GM10266 (cell line): ENCODE results near the gene MAGIX.

Experiments
- DNase-seq: peaks from one replicate; pipeline ENCODE4 v3.0.0; 2012; ENCODE audit errors: extremely low spot score
- TF ChIP-seq, protein P1 (sequence below): IDR thresholded peaks from 2 replicates; pipeline ENCODE4 v1.5.1; 2012; ENCODE audit warnings: mild to moderate bottlenecking, low read depth; ENCODE audit not compliant: control insufficient read depth, insufficient read depth; ENCODE audit errors: missing control alignments

MAGIX gene

DNA sequence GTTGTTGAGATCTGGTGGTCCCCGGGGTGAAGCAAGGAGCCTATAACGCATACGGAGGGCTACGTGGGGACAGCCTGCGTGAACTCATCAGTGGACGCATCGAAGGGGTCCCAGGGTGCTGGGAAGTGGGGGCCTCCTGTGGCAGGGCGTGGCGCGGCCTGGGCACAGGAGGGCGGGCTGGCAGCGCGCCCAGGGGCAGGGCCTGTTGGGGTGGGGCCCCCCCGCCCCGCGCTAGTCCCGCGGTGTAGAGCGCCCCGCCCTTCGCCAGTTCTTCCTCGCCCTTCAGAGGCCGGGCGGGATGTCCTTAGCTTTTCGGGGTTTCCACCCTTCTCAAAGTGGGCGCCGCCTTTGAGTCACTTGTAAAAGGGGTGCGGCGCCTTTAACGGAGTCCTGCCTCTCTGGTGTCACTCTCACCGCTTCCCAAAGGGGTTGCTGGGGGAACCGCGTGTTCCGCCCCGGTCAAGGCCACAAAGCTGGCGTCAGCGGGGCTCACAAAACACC is 9.8 kb downstream of the MAGIX start:
- TF ChIP-seq, protein P1, sequence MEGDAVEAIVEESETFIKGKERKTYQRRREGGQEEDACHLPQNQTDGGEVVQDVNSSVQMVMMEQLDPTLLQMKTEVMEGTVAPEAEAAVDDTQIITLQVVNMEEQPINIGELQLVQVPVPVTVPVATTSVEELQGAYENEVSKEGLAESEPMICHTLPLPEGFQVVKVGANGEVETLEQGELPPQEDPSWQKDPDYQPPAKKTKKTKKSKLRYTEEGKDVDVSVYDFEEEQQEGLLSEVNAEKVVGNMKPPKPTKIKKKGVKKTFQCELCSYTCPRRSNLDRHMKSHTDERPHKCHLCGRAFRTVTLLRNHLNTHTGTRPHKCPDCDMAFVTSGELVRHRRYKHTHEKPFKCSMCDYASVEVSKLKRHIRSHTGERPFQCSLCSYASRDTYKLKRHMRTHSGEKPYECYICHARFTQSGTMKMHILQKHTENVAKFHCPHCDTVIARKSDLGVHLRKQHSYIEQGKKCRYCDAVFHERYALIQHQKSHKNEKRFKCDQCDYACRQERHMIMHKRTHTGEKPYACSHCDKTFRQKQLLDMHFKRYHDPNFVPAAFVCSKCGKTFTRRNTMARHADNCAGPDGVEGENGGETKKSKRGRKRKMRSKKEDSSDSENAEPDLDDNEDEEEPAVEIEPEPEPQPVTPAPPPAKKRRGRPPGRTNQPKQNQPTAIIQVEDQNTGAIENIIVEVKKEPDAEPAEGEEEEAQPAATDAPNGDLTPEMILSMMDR: no peak
- peak; percentile 72 for DNase-seq

DNA sequence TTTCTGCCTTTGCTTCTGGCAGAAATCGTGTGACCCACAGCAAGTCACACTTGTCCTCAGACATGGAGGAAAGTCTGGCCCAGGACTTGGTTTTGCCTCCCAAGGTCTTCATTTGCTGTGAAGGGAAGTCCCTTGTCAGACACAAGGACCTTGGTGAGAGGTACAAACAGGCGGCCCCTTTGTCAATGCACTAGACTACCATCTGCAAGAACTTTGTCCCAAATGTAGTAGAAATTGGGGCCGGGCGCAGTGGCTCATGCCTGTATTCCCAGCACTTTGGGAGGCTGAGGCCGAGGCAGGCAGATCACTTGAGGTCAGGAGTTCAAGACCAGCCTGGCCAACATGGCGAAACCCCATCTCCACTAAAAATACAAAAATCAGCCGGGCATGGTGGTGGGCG is 11.0 kb downstream of the MAGIX start:
- peak; percentile 3 for DNase-seq

DNA sequence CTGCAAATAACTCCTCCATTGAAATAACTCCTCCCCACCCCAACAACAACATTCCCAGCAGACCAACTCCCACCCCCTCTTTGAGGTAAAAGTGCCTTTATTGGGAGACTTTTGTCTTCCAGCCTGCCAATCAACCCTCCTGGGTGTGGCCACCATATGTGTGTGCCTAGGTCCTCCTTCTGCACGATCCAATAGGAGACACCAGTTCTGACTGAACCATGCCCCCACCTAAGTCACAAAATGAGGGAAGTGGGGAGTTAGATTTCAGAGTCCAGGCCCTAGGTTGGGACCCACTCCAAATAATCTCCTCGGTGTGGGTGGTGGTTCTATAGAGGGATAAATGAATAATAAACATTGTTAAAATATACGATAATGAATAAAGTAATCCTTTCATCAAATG is 12.2 kb downstream of the MAGIX start:
- TF ChIP-seq, protein P1: no peak
- DNase-seq: peak; percentile 1

DNA sequence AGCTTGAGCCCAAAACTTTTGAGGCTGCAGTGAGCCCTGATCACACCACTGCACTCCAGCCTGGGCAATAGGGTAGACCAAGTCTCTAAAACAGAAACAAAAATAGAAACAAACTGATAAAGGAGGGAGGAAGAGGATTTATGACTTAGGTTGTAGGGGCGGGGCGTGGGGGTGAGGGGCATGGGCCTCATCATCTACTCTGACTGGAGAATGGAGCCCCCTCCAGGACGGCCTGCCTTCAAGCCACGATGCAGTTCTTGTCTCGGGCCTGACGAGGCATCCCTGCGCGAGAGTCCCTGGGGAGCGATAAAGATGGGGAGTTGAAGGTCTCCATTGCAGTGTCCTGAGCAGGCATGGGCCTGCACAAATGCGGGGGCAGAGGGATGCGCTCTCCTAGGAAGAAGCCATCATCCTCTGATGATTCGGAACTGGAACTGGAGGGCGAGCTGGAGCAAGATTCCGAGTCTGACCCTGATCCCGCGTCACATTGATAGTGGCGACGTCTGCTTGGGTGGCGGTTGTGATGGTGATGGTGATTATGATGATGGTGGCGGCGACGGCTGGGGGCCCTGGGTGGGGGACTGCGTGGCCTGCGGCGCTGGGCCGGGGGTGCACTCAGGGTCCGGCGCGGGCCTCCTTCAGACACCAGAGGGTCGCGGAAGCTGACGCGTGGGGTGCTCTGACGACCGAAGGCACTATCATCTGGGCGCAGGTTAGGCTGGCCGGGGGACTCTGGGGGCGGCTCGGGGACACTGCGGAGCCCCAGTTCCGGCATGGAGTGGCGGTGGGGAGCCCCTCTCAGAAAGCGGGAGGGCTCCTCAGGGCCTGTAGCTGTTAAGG is 13.1 kb downstream of the MAGIX start:
- no peak for DNase-seq

DNA sequence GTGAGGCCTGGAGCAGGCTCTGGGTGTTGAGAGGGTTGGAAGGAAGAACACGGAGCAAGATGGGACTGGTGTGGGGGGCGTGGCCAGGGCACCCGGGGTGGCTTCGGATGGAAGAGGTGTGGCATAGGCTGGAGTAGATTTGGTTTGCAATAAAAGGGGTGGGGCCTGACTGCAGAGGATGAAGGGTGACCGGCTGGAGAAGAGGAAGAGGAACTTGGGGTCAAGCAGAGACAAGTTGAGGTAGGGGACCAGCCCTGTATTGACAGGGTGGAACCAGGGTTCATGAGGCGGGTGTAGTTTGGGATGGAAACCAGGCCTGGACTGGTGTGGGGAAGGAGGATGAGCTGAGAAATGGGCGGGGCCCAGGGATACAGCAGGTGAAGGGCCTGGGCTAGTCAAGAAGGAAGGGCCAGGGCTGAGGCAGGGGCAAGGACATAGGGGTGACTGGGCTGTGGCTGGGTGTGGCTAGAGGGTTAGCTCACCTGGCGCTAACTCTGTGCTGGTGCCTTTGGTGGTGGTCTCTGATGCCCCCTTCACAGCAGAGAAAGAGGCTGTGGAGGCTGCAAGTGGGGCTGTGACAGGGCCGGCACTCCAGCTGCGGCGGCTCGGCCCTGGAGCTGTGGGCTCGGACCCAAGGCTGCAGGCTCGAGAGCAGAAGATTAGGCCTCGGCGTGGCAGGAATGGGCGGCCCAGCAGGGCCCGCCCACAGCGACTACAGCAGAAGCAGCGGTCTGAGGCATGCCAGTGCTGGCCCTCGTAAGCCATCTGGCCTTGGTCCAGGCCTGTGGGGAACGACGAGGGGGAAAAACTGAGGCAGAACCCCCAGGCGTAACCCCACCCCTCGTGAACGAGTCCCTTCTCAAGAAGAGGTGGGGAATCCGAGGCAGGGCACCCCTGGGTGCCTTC is 14.1 kb downstream of the MAGIX start:
- TF ChIP-seq, protein P1: no peak
- DNase-seq: peak; percentile 2

More for the DNA sequence above, 13.1 kb downstream of the MAGIX start:
- TF ChIP-seq, protein P1: no peak

DNA sequence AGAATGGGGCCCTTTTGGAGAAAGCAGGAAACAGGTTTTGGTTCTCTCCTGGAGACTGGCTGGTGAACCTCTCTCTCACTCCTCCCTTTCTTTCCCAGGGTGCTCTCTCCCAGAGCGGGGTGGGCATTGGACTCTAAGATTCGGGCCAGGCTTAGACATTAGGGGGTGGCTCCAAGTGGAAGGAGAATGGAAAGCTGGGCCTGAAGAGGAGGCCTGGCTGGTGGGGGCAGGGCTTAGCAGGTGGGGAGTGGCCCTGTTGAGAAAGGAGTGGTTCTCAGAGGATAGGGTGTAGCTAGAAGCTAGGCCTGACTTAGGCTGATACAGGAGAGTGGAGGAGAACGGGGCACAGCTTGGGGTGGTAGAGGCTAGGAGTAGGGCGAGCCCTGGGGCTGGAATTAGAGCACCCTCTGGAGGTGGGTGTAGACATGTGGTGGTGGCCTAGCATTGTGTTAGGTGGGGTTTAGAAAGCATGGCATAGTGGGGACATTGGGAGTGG is 14.8 kb downstream of the MAGIX start:
- DNase-seq: peak; percentile 10
- TF ChIP-seq, protein P1: peak; percentile 7

DNA sequence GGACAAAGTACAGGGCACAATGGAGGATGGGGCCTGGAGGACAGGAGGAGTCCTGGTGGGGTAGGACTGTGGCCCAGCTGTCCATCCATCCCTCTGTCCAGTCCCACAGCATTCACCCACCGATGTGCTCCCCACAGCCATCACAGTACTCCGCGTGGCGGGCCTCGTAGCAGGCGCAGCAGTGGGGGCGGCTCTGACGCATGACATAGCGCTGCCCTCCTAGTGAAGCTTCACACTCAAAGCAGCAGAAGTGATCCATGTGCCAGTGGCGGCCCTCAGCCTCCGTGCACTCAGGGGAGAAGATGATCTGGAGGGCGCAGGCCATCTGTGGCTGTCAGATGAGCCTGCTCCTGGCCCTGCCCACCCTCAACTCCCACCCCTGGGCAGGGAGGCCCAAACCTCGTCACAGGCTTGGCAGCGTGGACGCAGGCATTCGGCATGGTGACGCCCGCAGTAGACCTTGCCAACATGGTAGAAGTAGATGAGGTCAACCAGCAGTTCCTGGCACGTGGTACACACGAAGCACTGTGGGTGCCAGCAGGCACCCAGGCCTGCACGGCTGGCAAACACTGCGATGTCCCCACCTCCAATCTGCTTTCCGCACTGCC is 15.4 kb downstream of the MAGIX start:
- TF ChIP-seq, protein P1: no peak
- no peak for DNase-seq
